HepG2 (cell line): Measurements from ENCODE around the gene PIGC. TPM values are rescaled to one million over a fixed set of nuclear protein-coding genes. Genes with fewer than 3 reads are reported as not detected.

Experiments used
- ARNTL ChIP-seq: sonication (generic); formaldehyde crosslinking; IDR thresholded peaks from 2 replicates; pipeline ENCODE4 v1.4.0; 2020; ENCODE audit warnings: mild to moderate bottlenecking, missing genetic modification reagents
- BRF2 ChIP-seq: sonication (generic); formaldehyde crosslinking; IDR thresholded peaks from 2 replicates; pipeline ENCODE4 v1.8.1; 2022; ENCODE audit warnings: mild to moderate bottlenecking, missing genetic modification reagents
- CEBPG ChIP-seq: IDR thresholded peaks from 2 replicates; pipeline ENCODE4 v1.6.1; 2016
- E2F1 ChIP-seq: sonication (generic); formaldehyde crosslinking; IDR thresholded peaks from 2 replicates; pipeline ENCODE4 v1.5.0; 2020; ENCODE audit warnings: missing genetic modification reagents
- EZH2 ChIP-seq: conservative IDR thresholded peaks from 2 replicates; pipeline ENCODE4 v1.6.1; 2012; ENCODE audit warnings: mild to moderate bottlenecking, low read depth, low read length, moderate library complexity
- KLF15 ChIP-seq: sonication (generic); formaldehyde crosslinking; IDR thresholded peaks from 2 replicates; pipeline ENCODE4 v1.8.1; 2023; ENCODE audit warnings: borderline replicate concordance, mild to moderate bottlenecking, inconsistent platforms, missing genetic modification reagents, mixed read lengths
- MTF2 ChIP-seq: sonication (generic); formaldehyde crosslinking; IDR thresholded peaks from 2 replicates; pipeline ENCODE4 v1.5.0; 2020; ENCODE audit warnings: missing genetic modification reagents, borderline replicate concordance
- NFYB ChIP-seq: sonication (generic); formaldehyde crosslinking; IDR thresholded peaks from 2 replicates; pipeline ENCODE4 v1.4.0; 2020; ENCODE audit warnings: missing genetic modification reagents
- PITX1 ChIP-seq: sonication (generic); formaldehyde crosslinking; IDR thresholded peaks from 2 replicates; pipeline ENCODE4 v1.5.1; 2020; ENCODE audit warnings: mild to moderate bottlenecking, missing genetic modification reagents
- RFX3 ChIP-seq: IDR thresholded peaks from 2 replicates; pipeline ENCODE4 v1.6.1; 2016; ENCODE audit warnings: missing biosample characterization, missing genetic modification reagents
- RFXANK ChIP-seq: IDR thresholded peaks from 2 replicates; pipeline ENCODE4 v1.6.1; 2016
- SKI ChIP-seq: fragments of 450-650 bp; IDR thresholded peaks from one replicate; pipeline ENCODE4 v1.6.1; 2018; ENCODE audit warnings: mild to moderate bottlenecking; ENCODE audit not compliant: partially characterized antibody
- SMARCC2 ChIP-seq: fragments of 450-650 bp; IDR thresholded peaks from 2 replicates; pipeline ENCODE4 v1.6.1; 2017; ENCODE audit warnings: antibody characterized with exemption, mild to moderate bottlenecking
- SNAI1 ChIP-seq: sonication (generic); formaldehyde crosslinking; IDR thresholded peaks from 2 replicates; pipeline ENCODE4 v1.5.0; 2020; ENCODE audit warnings: mild to moderate bottlenecking, missing genetic modification reagents, borderline replicate concordance
- TARDBP ChIP-seq: sonication (generic); formaldehyde crosslinking; IDR thresholded peaks from 2 replicates; pipeline ENCODE4 v1.8.0; 2022; ENCODE audit warnings: mild to moderate bottlenecking, missing genetic modification reagents
- TFE3 ChIP-seq: IDR thresholded peaks from 2 replicates; pipeline ENCODE4 v1.6.1; 2016
- THAP7 ChIP-seq: sonication (generic); formaldehyde crosslinking; IDR thresholded peaks from 2 replicates; pipeline ENCODE4 v1.8.1; 2023; ENCODE audit warnings: mild to moderate bottlenecking, missing genetic modification reagents
- THRA ChIP-seq: sonication (generic); formaldehyde crosslinking; IDR thresholded peaks from 2 replicates; pipeline ENCODE4 v1.4.0; 2020; ENCODE audit warnings: missing genetic modification reagents, borderline replicate concordance
- ZBTB34 ChIP-seq: sonication (generic); formaldehyde crosslinking; IDR thresholded peaks from 2 replicates; pipeline ENCODE4 v1.8.0; 2022; ENCODE audit warnings: mild to moderate bottlenecking, missing genetic modification reagents
- ZFP36 ChIP-seq: fragments of 150-350 bp; IDR thresholded peaks from 2 replicates; pipeline ENCODE4 v1.6.1; 2018; ENCODE audit warnings: borderline replicate concordance, low read length, low read depth; ENCODE audit not compliant: partially characterized antibody
- ZMAT5 ChIP-seq: sonication (generic); formaldehyde crosslinking; IDR thresholded peaks from 2 replicates; pipeline ENCODE4 v1.5.0; 2020; ENCODE audit warnings: mild to moderate bottlenecking, low read depth, missing genetic modification reagents, borderline replicate concordance
- ZNF264 ChIP-seq: sonication (generic); formaldehyde crosslinking; IDR thresholded peaks from 2 replicates; pipeline ENCODE4 v1.4.0; 2020; ENCODE audit warnings: missing genetic modification reagents
- ZNF549 ChIP-seq: sonication (generic); formaldehyde crosslinking; IDR thresholded peaks from 2 replicates; pipeline ENCODE4 v1.5.0; 2020; ENCODE audit warnings: missing genetic modification reagents
- ZNF567 ChIP-seq: sonication (generic); formaldehyde crosslinking; IDR thresholded peaks from 2 replicates; pipeline ENCODE4 v1.8.1; 2023; ENCODE audit warnings: mild to moderate bottlenecking, missing genetic modification reagents, borderline replicate concordance
- ZNF619 ChIP-seq: sonication (generic); formaldehyde crosslinking; IDR thresholded peaks from 2 replicates; pipeline ENCODE4 v1.4.0; 2020; ENCODE audit warnings: mild to moderate bottlenecking, missing genetic modification reagents
- polyA plus RNA-seq, 8 experiments: library from polyadenylated mRNA; depleted of rRNA in 3 of 8; stranded (reverse) in 7 of 8; unstranded in 1 of 8; fragments of >200 nt; fragmentation: Illumina TruSeq in 4 of 8; extraction: Trizol in 4 of 8; gene quantifications; 2 replicates each; pipeline versions ENCODE4 v1.2.1 to v1.2.3, GENCODE V29; 2011 to 2016; ENCODE audit warnings: low read depth in 4 of 8, missing spikeins in 1 of 8, mixed read lengths in 1 of 8; ENCODE audit not compliant: insufficient read depth in 1 of 8
- total RNA-seq, 5 experiments: library from RNA; depleted of rRNA; stranded (reverse); fragments of >200 nt; fragmentation: Illumina TruSeq; extraction: Trizol; gene quantifications; 2 replicates each; pipeline ENCODE4 v1.2.3, GENCODE V29; 2016; ENCODE audit warnings: low read depth in 1 of 5

The PIGC gene
- total and polyA plus RNA-seq, 2 of the 13 experiments (the other 11 are each of a cell fraction or from before 2014, with no cell fraction given): 26.7 to 29.5 TPM

GRCh38 chr1:172470149-172470548 lies 26.3 kb upstream of the PIGC start (continued):
- peak; percentile 30; the same call in 1 of the 2 replicates for TF ChIP-seq CEBPG (CRISPR knock-in tag)
- TF ChIP-seq TFE3 (CRISPR knock-in tag): peak; percentile 88; the same call in 1 of the 2 replicates
- peak; percentile 36 for TF ChIP-seq SKI
- no peak for TF ChIP-seq ZNF264
- TF ChIP-seq ZMAT5: no peak
- TF ChIP-seq RFX3 (CRISPR knock-in tag): no peak
- no peak for TF ChIP-seq EZH2
- TF ChIP-seq THRA (CRISPR knock-in tag): peak; percentile 48; the same call in 1 of the 2 replicates
- no peak for TF ChIP-seq ZNF567
- TF ChIP-seq SMARCC2: no peak
- no peak for TF ChIP-seq SNAI1
- no peak for TF ChIP-seq THAP7 (CRISPR knock-in tag)
- TF ChIP-seq TARDBP (CRISPR knock-in tag): no peak
- no peak for TF ChIP-seq E2F1
- no peak for TF ChIP-seq ZNF549 (CRISPR knock-in tag)
- TF ChIP-seq KLF15 (CRISPR knock-in tag): no peak
- no peak for TF ChIP-seq ZBTB34 (CRISPR knock-in tag)
- TF ChIP-seq NFYB (CRISPR knock-in tag): no peak
- TF ChIP-seq ZNF619 (CRISPR knock-in tag): no peak
- no peak for TF ChIP-seq MTF2 (CRISPR knock-in tag)
- no peak for TF ChIP-seq BRF2
- no peak for TF ChIP-seq RFXANK (CRISPR knock-in tag)
- peak; percentile 91 for TF ChIP-seq PITX1 (CRISPR knock-in tag)
- no peak for TF ChIP-seq ZFP36
- peak; percentile 79; the same call in 1 of the 2 replicates for TF ChIP-seq ARNTL (CRISPR knock-in tag)
